H1 (cell line): Measurements from ENCODE around the gene VPS35L. TPM values are rescaled to one million over a fixed set of nuclear protein-coding genes. Genes with fewer than 3 reads are reported as not detected.

Experiments used
- CTCF ChIA-PET: fragments of 300-600 bp; sonication (Branson Sonifier 250); formaldehyde crosslinking; loops from one replicate; lab custom pipeline; 2021; ENCODE audit not compliant: partially characterized antibody; lab: Charles Lee
- POLR2A ChIA-PET: fragments of 300-600 bp; sonication (Branson Sonifier 250); formaldehyde crosslinking; loops from one replicate; lab custom pipeline; 2021; ENCODE audit warnings: inconsistent platforms; ENCODE audit not compliant: partially characterized antibody; lab: Charles Lee
- DNase-seq, 2 experiments: peaks; one replicate each; pipeline versions ENCODE4 v3.0.0 to v3.0.0-alpha.2; 2010 to 2022; ENCODE audit warnings: low spot score in 2 of 2, low read depth in 1 of 2, mixed read lengths in 1 of 2
- FAIRE-seq: peaks from 2 replicates; lab custom pipeline; 2011; peaks lifted over from hg19 to GRCh38; lab: Jason Lieb, UNC
- H2AFZ ChIP-seq: 2 replicates; pipeline ENCODE4 v1.8.1; 2012; ENCODE audit warnings: low read length, inconsistent platforms
- H2AK5ac ChIP-seq: 2 replicates; pipeline ENCODE4 v1.6.1; 2013; ENCODE audit warnings: low read depth, low read length
- H2BK120ac ChIP-seq: replicated peaks from 2 replicates; pipeline ENCODE3; 2013; ENCODE audit warnings: low read depth, low read length, inconsistent platforms
- H2BK12ac ChIP-seq: 2 replicates; pipeline ENCODE4 v1.6.1; 2013; ENCODE audit warnings: low read depth, low read length
- H2BK15ac ChIP-seq: 2 replicates; pipeline ENCODE4 v1.6.1; 2013; ENCODE audit warnings: low read length
- H2BK20ac ChIP-seq: 2 replicates; pipeline ENCODE4 v1.6.1; 2013; ENCODE audit warnings: low read length
- H2BK5ac ChIP-seq: 2 replicates; pipeline ENCODE4 v1.6.1; 2013; ENCODE audit warnings: low read depth, low read length
- H3K14ac ChIP-seq: 2 replicates; pipeline ENCODE4 v1.6.1; 2013; ENCODE audit warnings: inconsistent platforms; ENCODE audit not compliant: insufficient read length
- H3K18ac ChIP-seq: 2 replicates; pipeline ENCODE4 v1.6.1; 2013; ENCODE audit warnings: low read length; ENCODE audit errors: extremely low read depth
- H3K23ac ChIP-seq: 2 replicates; pipeline ENCODE4 v1.6.1; 2013; ENCODE audit warnings: inconsistent platforms; ENCODE audit not compliant: insufficient read length
- H3K23me2 ChIP-seq: 2 replicates; pipeline ENCODE4 v1.6.1; 2013; ENCODE audit warnings: low read depth, low read length
- H3K27ac ChIP-seq: 2 replicates; pipeline ENCODE4 v1.6.1; 2011; ENCODE audit warnings: low read depth, low read length, inconsistent platforms
- H3K27me3 ChIP-seq, 4 experiments: replicated peaks in 1 of 4; 1 replicate in 1 of 4; 2 replicates in 3 of 4; pipeline versions ENCODE4 v1.6.1 to v1.8.1; 2011 to 2013; ENCODE audit warnings: low read length in 3 of 4, mild to moderate bottlenecking in 3 of 4, inconsistent platforms in 2 of 4, mixed read lengths in 2 of 4, moderate library complexity in 1 of 4; ENCODE audit not compliant: control insufficient read depth in 3 of 4, insufficient read depth in 3 of 4; ENCODE audit errors: extremely low read depth in 1 of 4
- H3K36me3 ChIP-seq, 4 experiments: 2 replicates each; pipeline versions ENCODE4 v1.6.1 to v1.8.1; 2011 to 2013; ENCODE audit warnings: mild to moderate bottlenecking in 4 of 4, low read length in 3 of 4, moderate library complexity in 2 of 4, control low read depth in 1 of 4, inconsistent platforms in 1 of 4; ENCODE audit not compliant: insufficient read depth in 4 of 4, control insufficient read depth in 2 of 4
- H3K4ac ChIP-seq: replicated peaks from 2 replicates; pipeline ENCODE3; 2013; ENCODE audit warnings: low read length, low read depth, mixed read lengths, inconsistent platforms; ENCODE audit not compliant: insufficient read length
- H3K4me1 ChIP-seq, 4 experiments: replicated peaks in 1 of 4; 1 replicate in 1 of 4; 2 replicates in 3 of 4; pipeline versions ENCODE4 v1.6.1 to v1.8.1; 2011 to 2013; ENCODE audit warnings: low read length in 3 of 4, inconsistent platforms in 2 of 4, mixed read lengths in 1 of 4; ENCODE audit not compliant: insufficient read depth in 4 of 4, control insufficient read depth in 3 of 4
- H3K4me2 ChIP-seq, 2 experiments: 2 replicates each; pipeline versions ENCODE4 v1.6.1 to v1.8.1; 2011 to 2013; ENCODE audit warnings: low read depth in 2 of 2, low read length in 2 of 2, control low read depth in 1 of 2, inconsistent platforms in 1 of 2, mild to moderate bottlenecking in 1 of 2; ENCODE audit not compliant: insufficient read depth in 1 of 2
- H3K4me3 ChIP-seq, 4 experiments: fragments of 200-600, 300-600 bp in 1 of 4; sonication (generic), shearing (Covaris generic), sonication (Bioruptor Twin) in 1 of 4; 2 replicates each; pipeline versions ENCODE4 v1.5.1 to v1.8.1; 2011 to 2016; ENCODE audit warnings: low read length in 4 of 4, low read depth in 3 of 4, control low read depth in 2 of 4, inconsistent platforms in 2 of 4, mild to moderate bottlenecking in 2 of 4, mixed read lengths in 1 of 4, moderate library complexity in 1 of 4; ENCODE audit not compliant: insufficient read depth in 2 of 4; ENCODE audit errors: extremely low read depth in 1 of 4
- H3K56ac ChIP-seq: replicated peaks from 2 replicates; pipeline ENCODE3; 2013; ENCODE audit warnings: low read depth, mild to moderate bottlenecking, mixed read lengths, low read length, inconsistent platforms; ENCODE audit not compliant: insufficient read length
- H3K79me1 ChIP-seq: 2 replicates; pipeline ENCODE4 v1.6.1; 2013; ENCODE audit warnings: low read depth, low read length, control low read depth
- H3K79me2 ChIP-seq, 2 experiments: 2 replicates each; pipeline versions ENCODE4 v1.6.1 to v1.8.1; 2012 to 2013; ENCODE audit warnings: low read length in 2 of 2, mild to moderate bottlenecking in 2 of 2, inconsistent platforms in 1 of 2; ENCODE audit not compliant: insufficient read depth in 2 of 2, control insufficient read depth in 1 of 2
- H3K9ac ChIP-seq, 4 experiments: replicated peaks in 1 of 4; 1 replicate in 1 of 4; 2 replicates in 3 of 4; pipeline versions ENCODE4 v1.6.1 to v1.8.1; 2011 to 2013; ENCODE audit warnings: low read depth in 3 of 4, low read length in 3 of 4, control low read depth in 2 of 4, mild to moderate bottlenecking in 2 of 4, moderate library complexity in 2 of 4, inconsistent platforms in 1 of 4; ENCODE audit errors: extremely low read depth in 1 of 4
- H3K9me3 ChIP-seq, 2 experiments: 2 replicates each; pipeline versions ENCODE4 v1.6.1 to v1.8.1; 2012 to 2013; ENCODE audit warnings: mild to moderate bottlenecking in 2 of 2, moderate library complexity in 2 of 2, control low read depth in 1 of 2, inconsistent platforms in 1 of 2, low read depth in 1 of 2, low read length in 1 of 2, mixed read lengths in 1 of 2; ENCODE audit not compliant: insufficient read depth in 2 of 2
- H4K20me1 ChIP-seq, 2 experiments: replicated peaks in 1 of 2; 2 replicates each; pipeline versions ENCODE3 to v1.8.1; 2011 to 2013; ENCODE audit warnings: inconsistent platforms in 2 of 2, low read length in 2 of 2, mild to moderate bottlenecking in 1 of 2; ENCODE audit not compliant: insufficient read depth in 2 of 2, control insufficient read depth in 1 of 2
- H4K5ac ChIP-seq: 2 replicates; pipeline ENCODE4 v1.6.1; 2013; ENCODE audit warnings: low read length, low read depth, mixed read lengths, inconsistent platforms; ENCODE audit not compliant: insufficient read length
- H4K8ac ChIP-seq: 2 replicates; pipeline ENCODE4 v1.8.0; 2013; ENCODE audit warnings: mild to moderate bottlenecking, moderate library complexity, low read length, inconsistent platforms; ENCODE audit not compliant: insufficient read depth; ENCODE audit errors: extremely low read depth
- H4K91ac ChIP-seq: replicated peaks from 2 replicates; pipeline ENCODE3; 2013; ENCODE audit warnings: low read length, mixed read lengths, inconsistent platforms; ENCODE audit not compliant: insufficient read length
- BCL11A ChIP-seq, 2 experiments: IDR thresholded peaks; one replicate each; pipeline ENCODE4 v1.6.1; 2011; ENCODE audit warnings: low read depth in 2 of 2, low read length in 2 of 2, mild to moderate bottlenecking in 2 of 2
- CREB1 ChIP-seq: IDR thresholded peaks from 2 replicates; pipeline ENCODE4 v1.6.1; 2012; ENCODE audit warnings: inconsistent platforms
- HDAC2 ChIP-seq, 2 experiments: fragments of 300-600 bp in 1 of 2; sonication (generic) in 1 of 2; IDR thresholded peaks; 2 replicates each; pipeline ENCODE4 v1.6.1; 2011 to 2012; ENCODE audit warnings: low read depth in 2 of 2, low read length in 2 of 2, mild to moderate bottlenecking in 2 of 2, moderate library complexity in 2 of 2, borderline replicate concordance in 1 of 2, inconsistent platforms in 1 of 2
- NRF1 ChIP-seq: IDR thresholded peaks from 2 replicates; pipeline ENCODE4 v1.6.1; 2011; ENCODE audit warnings: mild to moderate bottlenecking, low read depth, low read length, improper control_type of control experiment
- POLR2A ChIP-seq, 2 experiments: IDR thresholded peaks; 1 replicate in 1 of 2; 2 replicates in 1 of 2; pipeline ENCODE4 v1.6.1; 2011; ENCODE audit warnings: low read depth in 2 of 2, low read length in 2 of 2, mild to moderate bottlenecking in 2 of 2; ENCODE audit errors: control extremely low read depth in 1 of 2
- POU5F1 ChIP-seq: IDR thresholded peaks from 2 replicates; pipeline ENCODE4 v1.6.1; 2011; ENCODE audit warnings: low read depth, mild to moderate bottlenecking, low read length, moderate library complexity
- RXRA ChIP-seq: IDR thresholded peaks from 2 replicates; pipeline ENCODE4 v1.6.1; 2011; ENCODE audit warnings: low read depth, mild to moderate bottlenecking, low read length, moderate library complexity; ENCODE audit not compliant: insufficient read depth
- SIRT6 ChIP-seq: IDR thresholded peaks from one replicate; pipeline ENCODE4 v1.7.1; 2012; ENCODE audit warnings: low read length, inconsistent platforms
- TAF1 ChIP-seq: IDR thresholded peaks from 2 replicates; pipeline ENCODE4 v1.6.1; 2011; ENCODE audit warnings: mild to moderate bottlenecking, low read depth, low read length
- polyA plus RNA-seq, 7 experiments: library from polyadenylated mRNA; depleted of rRNA in 3 of 7; stranded (reverse) in 5 of 7; unstranded in 2 of 7; fragments of >200 nt in 5 of 7; fragments of 200-250 nt in 2 of 7; gene quantifications; 1 replicate in 5 of 7; 2 replicates in 1 of 7; 4 replicates in 1 of 7; pipeline versions ENCODE4 v1.2.1 to v1.2.3, GENCODE V29; 2011 to 2013; ENCODE audit warnings: missing spikeins in 2 of 7, mixed read lengths in 2 of 7
- total RNA-seq: library from RNA; stranded (reverse); fragmentation: NEBNext Ultra II Directional; extraction: Animal tissue kit (Norgen Biotek cat#: 25700); gene quantifications from 2 replicates; pipeline ENCODE4 v1.2.1, GENCODE V29; 2021
- TF ChIP-seq, protein P1 (sequence below), 3 experiments: IDR thresholded peaks; 1 replicate in 2 of 3; 2 replicates in 1 of 3; pipeline versions ENCODE4 v1.5.1 to v1.6.1; 2011; ENCODE audit warnings: low read length in 3 of 3, mild to moderate bottlenecking in 3 of 3, inconsistent platforms in 2 of 3, low read depth in 1 of 3, moderate library complexity in 1 of 3; ENCODE audit not compliant: insufficient read depth in 1 of 3; ENCODE audit errors: control extremely low read depth in 1 of 3

The VPS35L gene
- total and polyA plus RNA-seq, 2 of the 8 experiments (the other 6 are each of a cell fraction or from before 2014, with no cell fraction given) = 31.5 to 57.1 TPM

DNA sequence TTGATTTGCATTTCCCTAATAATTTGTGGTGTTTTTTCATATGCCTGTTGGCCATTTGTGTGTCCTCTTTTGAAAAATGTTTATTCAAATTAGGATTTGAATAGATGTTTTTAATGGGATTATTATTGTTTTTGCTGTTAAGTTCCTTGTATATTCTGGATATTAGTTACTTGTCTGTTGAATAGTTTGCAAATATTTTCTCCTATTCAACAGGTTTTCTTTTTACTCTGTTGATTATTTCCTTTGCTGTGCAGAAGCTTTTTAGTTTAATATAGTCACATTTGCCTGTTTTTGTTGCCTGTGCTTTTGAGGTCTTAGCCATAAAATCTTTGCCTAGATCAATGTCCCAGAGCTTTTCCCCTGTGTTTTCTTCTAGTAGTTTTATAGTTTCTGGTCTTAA, 43.2 kb upstream of the VPS35L start:
- Histone ChIP-seq H2BK15ac (no peak overlapping the region), H2BK120ac (no peak overlapping the region), H3K27ac (no peak overlapping the region), H3K14ac (no peak overlapping the region), H3K4ac (no peak overlapping the region), H3K4me3 (no peak overlapping the region), H4K91ac (no peak overlapping the region), H3K23ac (no peak overlapping the region), H4K8ac (no peak overlapping the region), H2BK12ac (no peak overlapping the region)
- POLR2A ChIA-PET = interaction anchor here (1.1 kb wide), 1 partner anchor 12 kb away, joined by 3 read pairs; the partner anchor contains the start of gene CCP110
- TF ChIP-seq CREB1 = no peak
- TF ChIP-seq, protein P1, sequence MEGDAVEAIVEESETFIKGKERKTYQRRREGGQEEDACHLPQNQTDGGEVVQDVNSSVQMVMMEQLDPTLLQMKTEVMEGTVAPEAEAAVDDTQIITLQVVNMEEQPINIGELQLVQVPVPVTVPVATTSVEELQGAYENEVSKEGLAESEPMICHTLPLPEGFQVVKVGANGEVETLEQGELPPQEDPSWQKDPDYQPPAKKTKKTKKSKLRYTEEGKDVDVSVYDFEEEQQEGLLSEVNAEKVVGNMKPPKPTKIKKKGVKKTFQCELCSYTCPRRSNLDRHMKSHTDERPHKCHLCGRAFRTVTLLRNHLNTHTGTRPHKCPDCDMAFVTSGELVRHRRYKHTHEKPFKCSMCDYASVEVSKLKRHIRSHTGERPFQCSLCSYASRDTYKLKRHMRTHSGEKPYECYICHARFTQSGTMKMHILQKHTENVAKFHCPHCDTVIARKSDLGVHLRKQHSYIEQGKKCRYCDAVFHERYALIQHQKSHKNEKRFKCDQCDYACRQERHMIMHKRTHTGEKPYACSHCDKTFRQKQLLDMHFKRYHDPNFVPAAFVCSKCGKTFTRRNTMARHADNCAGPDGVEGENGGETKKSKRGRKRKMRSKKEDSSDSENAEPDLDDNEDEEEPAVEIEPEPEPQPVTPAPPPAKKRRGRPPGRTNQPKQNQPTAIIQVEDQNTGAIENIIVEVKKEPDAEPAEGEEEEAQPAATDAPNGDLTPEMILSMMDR (IDR thresholded peaks at IDR 0.05; ENCODE audit: control extremely low read depth in 1 of 3, insufficient read depth in 1 of 3, low read depth in 1 of 3, low read length in 3 of 3) = no peak
- TF ChIP-seq TAF1 = no peak
- no peak for TF ChIP-seq POLR2A (IDR thresholded peaks at IDR 0.05; ENCODE audit: control extremely low read depth in 1 of 2, low read depth in 2 of 2, low read length in 2 of 2)
- TF ChIP-seq SIRT6 = no peak
- TF ChIP-seq NRF1 = no peak
- TF ChIP-seq BCL11A (IDR thresholded peaks at IDR 0.05; ENCODE audit: low read depth in 2 of 2, low read length in 2 of 2) = no peak
- no peak for TF ChIP-seq POU5F1
- TF ChIP-seq HDAC2 (IDR thresholded peaks at IDR 0.05; ENCODE audit: borderline replicate concordance in 1 of 2, low read depth in 2 of 2, low read length in 2 of 2) = no peak
- no peak for TF ChIP-seq RXRA
- TF ChIP-seq, all 59 proteins: peak for 0
- Histone ChIP-seq H3K9ac (no peak overlapping the region), H3K36me3 (peaks cover 4 to 51% (median 17%) of the 10 kb centered on the region in 4 experiments; a peak in 7 of 8 replicates), H3K18ac (no peak overlapping the region), H2AFZ (no peak overlapping the region), H3K79me1 (no peaks in the 10 kb centered on the region; the same call in 1 of the 2 replicates), H2AK5ac (no peak overlapping the region), H3K4me1 (no peaks in the 10 kb centered on the region), H3K4me2 (no peak overlapping the region), H4K20me1 (peaks cover 0 to 4% of the 10 kb centered on the region in 2 experiments), H2BK20ac (no peak overlapping the region), H3K27me3 (peaks cover 0 to 1% (median 0%) of the 10 kb centered on the region in 4 experiments; a peak in 1 of 7 replicates), H2BK5ac (no peak overlapping the region), H3K9me3 (no peaks in the 10 kb centered on the region), H3K23me2 (no peaks in the 10 kb centered on the region), H3K79me2 (peaks cover 0 to 12% of the 10 kb centered on the region in 2 experiments; a peak in 2 of 4 replicates), H4K5ac (no peak overlapping the region), H3K56ac (no peak overlapping the region)
- FAIRE-seq (no peak), DNase-seq (no peak)
- CTCF ChIA-PET = interaction anchor here (1.2 to 1.6 kb wide), 2 partner anchors 124 to 333 kb away, joined by 3 to 4 read pairs; no protein-coding TSS in a partner anchor
